Fibroblast of lung (primary cell): Measurements from ENCODE around the gene TLR10.
"Not testable (repeated sequence)": the region's sequence is repeated elsewhere in the genome, so short reads cannot be mapped to it uniquely, and the experiment has no call there.

Source experiments
- EZH2 ChIP-seq: IDR thresholded peaks from 2 replicates; pipeline ENCODE4 v1.5.1; 2012; ENCODE audit warnings: low read length, control low read depth, mild to moderate bottlenecking; ENCODE audit errors: missing control alignments
- TF ChIP-seq, protein P1 (sequence below), 2 donors: IDR thresholded peaks in 1 of 2; conservative IDR thresholded peaks in 1 of 2; 1 replicate in 1 of 2; 2 replicates in 1 of 2; pipeline ENCODE4 v1.5.1; 2011 to 2012; ENCODE audit warnings: low read length in 2 of 2, control low read depth in 1 of 2, inconsistent platforms in 1 of 2, low read depth in 1 of 2, mild to moderate bottlenecking in 1 of 2

DNA sequence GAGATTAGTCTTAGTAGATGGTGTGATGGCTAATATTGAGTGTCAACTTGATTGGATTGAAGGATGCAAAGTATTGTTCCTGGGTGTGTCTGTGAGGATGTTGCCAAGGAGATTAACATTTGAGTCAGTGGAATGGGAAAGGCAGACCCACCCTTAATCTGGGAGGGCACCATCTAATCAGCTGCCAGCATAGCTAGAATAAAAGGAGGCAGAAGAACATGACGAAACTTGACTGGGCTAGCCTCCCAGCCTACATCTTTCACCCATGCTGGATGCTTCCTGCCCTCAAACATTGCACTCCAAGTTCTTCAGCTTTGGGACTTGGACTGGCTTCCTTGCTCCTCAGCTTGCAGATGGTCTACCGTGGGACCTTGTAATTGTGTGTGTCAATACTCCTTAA, 12.5 kb downstream of the TLR10 start:
- not testable (repeated sequence) for TF ChIP-seq EZH2
- TF ChIP-seq, protein P1, sequence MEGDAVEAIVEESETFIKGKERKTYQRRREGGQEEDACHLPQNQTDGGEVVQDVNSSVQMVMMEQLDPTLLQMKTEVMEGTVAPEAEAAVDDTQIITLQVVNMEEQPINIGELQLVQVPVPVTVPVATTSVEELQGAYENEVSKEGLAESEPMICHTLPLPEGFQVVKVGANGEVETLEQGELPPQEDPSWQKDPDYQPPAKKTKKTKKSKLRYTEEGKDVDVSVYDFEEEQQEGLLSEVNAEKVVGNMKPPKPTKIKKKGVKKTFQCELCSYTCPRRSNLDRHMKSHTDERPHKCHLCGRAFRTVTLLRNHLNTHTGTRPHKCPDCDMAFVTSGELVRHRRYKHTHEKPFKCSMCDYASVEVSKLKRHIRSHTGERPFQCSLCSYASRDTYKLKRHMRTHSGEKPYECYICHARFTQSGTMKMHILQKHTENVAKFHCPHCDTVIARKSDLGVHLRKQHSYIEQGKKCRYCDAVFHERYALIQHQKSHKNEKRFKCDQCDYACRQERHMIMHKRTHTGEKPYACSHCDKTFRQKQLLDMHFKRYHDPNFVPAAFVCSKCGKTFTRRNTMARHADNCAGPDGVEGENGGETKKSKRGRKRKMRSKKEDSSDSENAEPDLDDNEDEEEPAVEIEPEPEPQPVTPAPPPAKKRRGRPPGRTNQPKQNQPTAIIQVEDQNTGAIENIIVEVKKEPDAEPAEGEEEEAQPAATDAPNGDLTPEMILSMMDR (conservative IDR thresholded peaks at IDR 0.05 in 1 of 2, IDR thresholded peaks at IDR 0.05 in 1 of 2; ENCODE audit: low read depth in 1 of 2, low read length in 2 of 2) = not testable (repeated sequence)
